ENCODE data around the gene SRGAP1.

SRGAP1 gene

DNA sequence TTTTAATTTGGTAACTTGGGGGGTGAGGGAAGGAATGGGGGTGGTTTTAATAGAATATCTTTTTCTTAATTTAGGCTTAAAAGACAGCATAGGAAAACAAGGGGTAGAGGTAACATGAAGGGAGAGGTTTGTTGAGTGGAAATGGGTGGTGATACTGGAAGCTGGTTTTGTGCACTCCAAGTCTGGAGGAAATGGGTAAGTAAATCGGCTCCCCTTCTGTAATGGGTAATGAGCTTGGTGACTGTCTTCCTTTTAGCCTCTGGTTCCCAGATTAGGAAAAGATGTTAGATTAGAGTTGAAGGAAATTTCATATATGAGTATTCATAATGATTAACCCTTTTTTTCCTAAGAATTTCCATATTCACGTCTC, 122.1 kb downstream of the SRGAP1 start:
- no peak for DNase-seq (ENCODE audit: low spot score)

DNA sequence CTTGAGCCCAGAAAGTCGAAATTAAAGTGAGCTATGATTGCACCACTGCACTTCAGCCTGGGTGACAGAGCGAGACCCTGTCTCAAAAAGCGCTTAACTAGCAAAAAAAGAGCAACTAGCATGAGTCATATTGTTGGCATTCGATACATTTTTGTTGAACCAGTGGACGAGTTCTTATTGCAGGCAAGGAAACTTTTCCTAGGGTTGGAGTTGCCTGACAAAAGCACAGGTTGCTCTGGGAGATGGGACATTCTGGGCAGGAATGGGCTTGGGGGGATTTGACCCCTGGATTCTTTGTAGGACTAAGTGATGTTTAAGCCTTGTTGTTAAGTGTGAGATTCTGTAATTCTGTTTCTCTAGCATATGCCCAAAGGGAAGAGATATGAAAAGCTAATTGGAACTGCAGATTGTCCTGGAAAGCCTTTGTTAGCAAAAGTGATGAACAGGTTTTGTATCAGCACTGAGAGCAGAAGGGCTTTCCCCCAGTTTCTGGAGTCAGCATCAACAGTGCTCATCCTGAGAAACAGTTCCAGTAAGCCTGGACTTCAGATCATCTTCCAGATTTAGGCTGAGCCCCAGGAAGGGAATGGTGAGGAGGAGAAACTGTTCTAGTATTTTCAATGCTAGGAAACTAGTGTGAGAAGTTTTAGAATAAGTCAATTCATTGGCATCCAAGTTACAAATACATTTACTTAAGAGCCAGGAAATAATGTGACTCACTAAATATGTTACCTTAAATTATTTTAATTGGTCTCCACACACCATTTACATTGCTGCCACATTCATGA, 123.1 kb downstream of the SRGAP1 start:
- no peak for DNase-seq (ENCODE audit: low spot score)

GRCh38 chr12:63968673-63969072, 124.2 kb downstream of the SRGAP1 start:
- DNase-seq (ENCODE audit: low spot score), result no peak

- no peak for DNase-seq (ENCODE audit: low spot score)
Measured at GRCh38 chr12:63976902-63977395, 132.4 kb downstream of the SRGAP1 start.

DNA sequence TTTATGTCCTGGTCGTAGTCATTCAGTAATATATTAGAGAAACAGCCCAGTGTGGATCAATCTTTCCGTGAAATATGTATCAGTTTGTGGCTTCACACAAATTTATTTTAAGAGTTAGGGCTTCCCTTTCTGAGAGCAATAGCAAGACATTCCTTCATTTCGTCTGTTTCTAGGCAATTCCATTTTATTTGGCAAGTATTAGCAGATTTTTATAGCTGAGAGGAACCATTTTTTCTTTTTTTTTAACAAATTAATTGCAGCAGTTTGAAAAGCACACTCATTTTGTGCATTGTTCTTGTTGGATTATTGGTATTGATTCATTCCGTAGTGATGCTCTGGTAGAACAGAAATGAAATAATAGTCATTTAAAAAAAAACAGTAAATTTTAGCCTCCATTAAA, 132.9 kb downstream of the SRGAP1 start:
- DNase-seq (ENCODE audit: low spot score), result no peak

DNA sequence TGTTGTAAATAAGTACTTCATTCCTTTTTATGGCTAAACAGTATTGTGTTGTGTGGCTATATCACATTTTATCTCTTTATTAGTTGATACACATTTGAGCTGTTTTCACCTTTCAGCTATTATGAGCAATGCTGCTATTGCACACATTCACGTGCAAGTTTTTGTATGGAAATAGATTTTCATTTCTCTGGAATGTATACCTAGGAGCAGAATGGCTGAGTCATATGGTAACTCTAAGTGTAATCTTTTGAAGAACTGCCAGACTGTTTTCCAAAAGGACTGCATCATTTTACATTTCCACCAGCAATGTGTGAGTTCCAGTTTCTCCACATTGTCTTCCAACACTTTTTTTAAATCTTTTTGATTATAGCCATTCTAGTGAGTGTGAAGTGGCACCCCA, 134.0 kb downstream of the SRGAP1 start:
- DNase-seq (ENCODE audit: low spot score), result no peak

GRCh38 chr12:63980211-63980610, 135.7 kb downstream of the SRGAP1 start:
- DNase-seq (ENCODE audit: low spot score), result no peak

- DNase-seq (ENCODE audit: low spot score), result no peak
Measured at GRCh38 chr12:63981343-63981742, 136.8 kb downstream of the SRGAP1 start.

GRCh38 chr12:63982604-63983295, 138.2 kb downstream of the SRGAP1 start:
- DNase-seq (ENCODE audit: low spot score), result no peak

- no peak for DNase-seq (ENCODE audit: low spot score)
Measured at GRCh38 chr12:63985456-63985855, 141.0 kb downstream of the SRGAP1 start.

DNA sequence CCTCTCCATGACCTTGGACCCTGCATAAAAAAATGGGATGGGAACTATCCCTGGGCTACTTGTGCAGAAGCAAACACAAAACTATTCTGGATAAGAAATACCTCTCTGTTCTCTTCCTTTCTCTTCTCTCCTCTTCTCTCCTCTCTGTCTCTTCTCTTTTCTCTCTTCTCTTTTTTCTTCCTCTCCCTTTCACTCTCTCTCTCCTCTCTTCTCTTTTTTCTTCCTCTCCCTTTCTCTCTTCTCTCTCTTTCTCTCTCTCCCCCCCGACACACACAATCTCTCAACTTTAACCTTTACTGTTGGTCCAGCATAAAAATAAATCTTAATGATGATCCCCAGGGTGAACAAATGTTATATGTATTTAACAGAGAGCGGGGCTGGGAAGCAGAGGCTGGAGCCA, 141.4 kb downstream of the SRGAP1 start:
- DNase-seq (ENCODE audit: low spot score), result no peak

- DNase-seq (ENCODE audit: low spot score), result no peak
Measured at GRCh38 chr12:63989301-63989845, 144.9 kb downstream of the SRGAP1 start.

- no peak for DNase-seq (ENCODE audit: low spot score)
Measured at GRCh38 chr12:63990828-63991547, 146.5 kb downstream of the SRGAP1 start.

GRCh38 chr12:63994704-63995103, 150.2 kb downstream of the SRGAP1 start:
- DNase-seq (ENCODE audit: low spot score), result no peak

DNA sequence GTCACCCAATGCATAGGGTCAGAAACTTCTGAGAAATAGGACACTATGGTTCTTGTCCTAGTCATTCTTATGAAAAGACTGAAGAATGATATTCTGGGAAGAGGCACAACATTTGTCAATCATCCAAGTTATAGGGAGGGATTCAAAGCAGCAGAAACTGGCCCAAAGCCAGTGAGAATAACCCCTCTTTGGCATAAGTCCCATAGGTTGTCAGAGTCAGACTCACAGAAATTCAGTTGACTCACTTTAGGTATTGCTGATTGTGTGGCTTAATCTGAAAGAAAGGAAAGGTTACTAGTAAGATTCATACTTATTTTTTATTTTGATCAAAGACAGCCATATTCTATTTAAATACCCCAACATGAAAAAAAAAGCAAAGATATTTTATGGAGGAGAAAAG, 151.0 kb downstream of the SRGAP1 start:
- DNase-seq (ENCODE audit: low spot score), result no peak

- DNase-seq (ENCODE audit: low spot score), result no peak
Measured at GRCh38 chr12:63996556-63996955, 152.1 kb downstream of the SRGAP1 start.

- DNase-seq (ENCODE audit: low spot score), result no peak
Measured at GRCh38 chr12:63997198-63997597, 152.7 kb downstream of the SRGAP1 start.

DNA sequence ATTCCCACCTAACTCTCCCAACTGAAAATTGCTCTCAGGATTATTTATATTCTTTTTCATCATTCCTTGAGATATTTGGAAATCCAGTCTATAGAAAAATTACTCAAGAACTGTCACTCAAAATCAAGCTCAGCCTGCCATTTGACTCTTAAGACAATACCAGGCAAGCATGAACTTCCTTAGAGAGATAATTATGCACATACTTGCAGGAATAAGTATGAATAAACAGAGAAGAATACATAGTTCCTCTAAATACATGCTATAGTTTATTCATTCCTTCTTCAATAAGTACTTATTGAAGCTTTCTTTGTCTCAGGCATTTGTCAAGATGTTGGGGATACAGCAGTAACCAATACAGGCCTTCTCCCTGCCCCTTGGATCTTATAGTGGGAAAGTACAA, 154.1 kb downstream of the SRGAP1 start:
- DNase-seq (ENCODE audit: low spot score), result no peak

- no peak for DNase-seq (ENCODE audit: low spot score)
Measured at GRCh38 chr12:63999853-64000252, 155.4 kb downstream of the SRGAP1 start.

DNA sequence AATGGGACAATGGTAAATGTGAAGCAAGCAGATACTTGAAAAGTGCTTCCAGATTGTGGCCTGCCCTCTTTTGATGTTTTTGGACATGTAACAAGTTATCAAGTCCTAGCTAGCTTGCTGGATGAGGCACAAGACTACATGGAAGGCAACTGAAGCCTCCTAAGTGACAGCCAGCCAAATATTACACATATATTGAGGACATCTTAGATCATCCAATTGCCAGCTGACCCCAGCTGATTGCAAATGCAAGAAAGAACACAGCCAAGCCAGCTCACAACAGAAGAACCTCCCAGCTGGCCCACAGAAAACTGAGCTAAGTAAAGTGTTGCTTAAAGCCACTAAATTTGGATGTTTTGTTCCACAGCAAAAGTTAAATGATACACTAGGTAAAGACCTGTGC, 156.9 kb downstream of the SRGAP1 start:
- DNase-seq (ENCODE audit: low spot score), result no peak

DNA sequence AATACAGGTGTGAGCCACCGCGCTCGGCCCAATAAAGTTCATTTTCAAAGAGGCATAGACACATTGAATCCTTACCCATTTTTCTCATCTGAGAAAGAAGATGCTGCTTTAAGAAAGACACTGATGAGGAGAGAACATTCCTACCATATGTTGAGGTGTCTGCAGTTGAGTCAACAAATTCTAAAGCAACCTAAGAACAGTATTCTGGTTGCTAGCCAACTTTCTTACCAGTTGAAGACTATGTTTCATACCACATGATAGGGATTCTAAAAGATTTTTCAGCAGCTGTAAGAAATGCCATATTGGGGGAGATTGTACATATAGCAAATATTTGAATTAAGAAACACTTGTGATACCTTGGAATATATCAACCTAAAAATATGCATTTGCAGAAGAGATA, 160.1 kb downstream of the SRGAP1 start:
- no peak for DNase-seq (ENCODE audit: low spot score)

- DNase-seq (ENCODE audit: low spot score), result no peak
Measured at GRCh38 chr12:64006211-64006825, 161.8 kb downstream of the SRGAP1 start.
